Peyer's patch (tissue), 4 donors: Measurements from ENCODE around the gene KAT7.

ENCODE experiments used
- CTCF ChIP-seq, 6 experiments: fragments of 450-650 bp in 4 of 6; fragments of 200-600 bp in 2 of 6; sonication (generic) in 1 of 6; IDR thresholded peaks; one replicate each; pipeline ENCODE4 v1.5.1; 2017 to 2019; ENCODE audit warnings: antibody characterized with exemption in 6 of 6, mild to moderate bottlenecking in 3 of 6, moderate library complexity in 1 of 6
- POLR2A ChIP-seq, 2 donors: fragments of 450-650 bp; IDR thresholded peaks; one replicate each; pipeline ENCODE4 v1.5.1; 2017; ENCODE audit warnings: antibody characterized with exemption in 2 of 2, mild to moderate bottlenecking in 2 of 2, moderate library complexity in 2 of 2

GRCh38 chr17:49821466-49821865 lies 33.0 kb downstream of the KAT7 start:
- TF ChIP-seq CTCF (IDR thresholded peaks at IDR 0.05) (no peak), POLR2A (IDR thresholded peaks at IDR 0.05) (no peak)
